ENCODE measurements around the gene AKIRIN2.
"Not testable (repeated sequence)": the region's sequence is repeated elsewhere in the genome, so short reads cannot be mapped to it uniquely, and the experiment has no call there.

Gene AKIRIN2

GRCh38 chr6:87716928-87717614, 15.0 kb upstream of the AKIRIN2 start:
- no peak for DNase-seq (ENCODE audit: low read depth)
- no peak overlapping the region for H3K4me3 ChIP-seq (ENCODE audit: low read length)
- no peak for TF ChIP-seq CTCF (conservative IDR thresholded peaks at IDR 0.05; ENCODE audit: low read length)

GRCh38 chr6:87714093-87714842, 12.2 kb upstream of the AKIRIN2 start:
- DNase-seq (ENCODE audit: low read depth): peak; percentile 58
- no peak overlapping the region for H3K4me3 ChIP-seq (ENCODE audit: low read length)
- TF ChIP-seq CTCF (conservative IDR thresholded peaks at IDR 0.05; ENCODE audit: low read length): no peak

- DNase-seq (ENCODE audit: low read depth): not testable (repeated sequence)
Observed at GRCh38 chr6:87712713-87713112, 10.7 kb upstream of the AKIRIN2 start.

GRCh38 chr6:87710090-87710489, 8.1 kb upstream of the AKIRIN2 start:
- H3K4me3 ChIP-seq (ENCODE audit: low read length): no peak overlapping the region
- no peak for DNase-seq (ENCODE audit: low read depth)
- no peak for TF ChIP-seq CTCF (conservative IDR thresholded peaks at IDR 0.05; ENCODE audit: low read length)

More at GRCh38 chr6:87712713-87713112, 10.7 kb upstream of the AKIRIN2 start:
- H3K4me3 ChIP-seq (ENCODE audit: low read length): not testable (repeated sequence)

GRCh38 chr6:87708581-87709427, 6.8 kb upstream of the AKIRIN2 start:
- peak; percentile 23 for DNase-seq (ENCODE audit: low read depth)
- H3K4me3 ChIP-seq (ENCODE audit: low read length): not testable (repeated sequence)

GRCh38 chr6:87706187-87706966, 4.3 kb upstream of the AKIRIN2 start:
- TF ChIP-seq CTCF (conservative IDR thresholded peaks at IDR 0.05; ENCODE audit: low read length): no peak
- peak; percentile 87 for DNase-seq (ENCODE audit: low read depth)

GRCh38 chr6:87705070-87705691, 3.1 kb upstream of the AKIRIN2 start:
- no peak for DNase-seq (ENCODE audit: low read depth)
- TF ChIP-seq CTCF (conservative IDR thresholded peaks at IDR 0.05; ENCODE audit: low read length): no peak
- no peak overlapping the region for H3K4me3 ChIP-seq (ENCODE audit: low read length)

More at GRCh38 chr6:87706187-87706966, 4.3 kb upstream of the AKIRIN2 start:
- H3K4me3 ChIP-seq (ENCODE audit: low read length): no peak overlapping the region

- DNase-seq (ENCODE audit: low read depth): peak; percentile 21
- peak overlapping the region; percentile 66 for H3K4me3 ChIP-seq (ENCODE audit: low read length)
Observed at GRCh38 chr6:87703039-87703438, 1.0 kb upstream of the AKIRIN2 start.

All from AG10803 (cell line).